ENCODE data around the gene CMPK1. TPM values are rescaled to one million over a fixed set of nuclear protein-coding genes. Genes with fewer than 3 reads are reported as not detected.
A peak's percentile ranks its signal among the peaks of the same experiment; 100 is the strongest.

CMPK1 gene
- polyA plus RNA-seq, 1 donor = 150 TPM

DNA sequence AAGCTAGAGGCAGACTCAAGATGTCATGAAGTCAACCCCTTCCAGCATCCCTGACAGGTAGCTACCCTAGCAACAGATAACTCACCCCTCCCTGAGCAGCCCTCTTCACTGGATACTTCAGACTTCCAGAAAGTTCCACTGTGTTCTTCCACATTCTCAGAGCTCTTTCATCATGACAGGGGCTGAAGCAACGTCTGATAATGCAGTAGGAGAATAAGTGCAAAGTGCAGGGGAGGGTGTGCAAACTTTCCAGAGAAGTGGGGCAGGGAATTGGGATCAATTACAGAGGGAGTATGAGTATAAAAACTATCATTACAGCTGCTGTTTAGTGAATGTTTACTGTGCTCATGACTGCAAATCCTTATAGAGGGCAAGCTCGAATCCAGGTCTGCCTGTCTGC lies 56.1 kb downstream of the CMPK1 start:
- no CpG with 5 or more reads among the region's 2 CpGs for WGBS (ENCODE audit: insufficient coverage, low lambda C conversion rate)
- Histone ChIP-seq H3K4me1 (ENCODE audit: control insufficient read depth, insufficient read depth, low read length) (peaks cover 14% of the 10 kb centered on the region), H3K27ac (ENCODE audit: low read length) (no peak overlapping the region), H3K27me3 (ENCODE audit: control insufficient read depth, insufficient read depth, low read length) (no peaks in the 10 kb centered on the region), H3K4me3 (ENCODE audit: low read length) (no peak overlapping the region), H3K9me3 (ENCODE audit: control insufficient read depth, low read depth, low read length) (no peaks in the 10 kb centered on the region), H3K36me3 (ENCODE audit: control insufficient read depth, insufficient read depth, low read length) (no peaks in the 10 kb centered on the region)
- peak; percentile 18 to 56 for DNase-seq

DNA sequence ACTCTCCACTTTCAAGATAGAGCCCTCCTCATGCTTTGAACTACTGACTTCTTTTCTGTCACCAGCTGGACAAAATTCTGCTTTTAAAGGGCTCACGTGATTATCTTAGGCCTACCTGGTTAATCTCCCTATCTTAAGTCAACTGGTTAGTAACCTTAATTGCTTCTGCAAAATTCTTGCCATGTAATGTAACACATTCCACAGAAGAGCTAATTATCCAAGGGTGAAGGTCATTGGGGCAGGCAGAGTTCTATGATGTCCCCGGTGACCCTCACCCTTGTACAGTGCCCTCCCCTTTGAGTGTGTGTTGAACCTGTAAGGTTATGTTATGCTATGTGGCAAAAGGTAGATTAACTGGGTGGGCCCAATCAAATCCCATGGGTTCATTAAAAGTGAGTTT lies 57.3 kb downstream of the CMPK1 start:
- peak; percentile 48 to 60 for DNase-seq
- Histone ChIP-seq H3K4me1 (ENCODE audit: control insufficient read depth, insufficient read depth, low read length) (peaks cover 14% of the 10 kb centered on the region), H3K9me3 (ENCODE audit: control insufficient read depth, low read depth, low read length) (no peaks in the 10 kb centered on the region), H3K27ac (ENCODE audit: low read length) (peak overlapping the region; percentile 67), H3K36me3 (ENCODE audit: control insufficient read depth, insufficient read depth, low read length) (no peaks in the 10 kb centered on the region), H3K4me3 (ENCODE audit: low read length) (no peak overlapping the region), H3K27me3 (ENCODE audit: control insufficient read depth, insufficient read depth, low read length) (no peaks in the 10 kb centered on the region)
- whole genome bisulfite sequencing (ENCODE audit: insufficient coverage, low lambda C conversion rate) = 20% methylated on average over 1 of the region's 2 CpGs

DNA sequence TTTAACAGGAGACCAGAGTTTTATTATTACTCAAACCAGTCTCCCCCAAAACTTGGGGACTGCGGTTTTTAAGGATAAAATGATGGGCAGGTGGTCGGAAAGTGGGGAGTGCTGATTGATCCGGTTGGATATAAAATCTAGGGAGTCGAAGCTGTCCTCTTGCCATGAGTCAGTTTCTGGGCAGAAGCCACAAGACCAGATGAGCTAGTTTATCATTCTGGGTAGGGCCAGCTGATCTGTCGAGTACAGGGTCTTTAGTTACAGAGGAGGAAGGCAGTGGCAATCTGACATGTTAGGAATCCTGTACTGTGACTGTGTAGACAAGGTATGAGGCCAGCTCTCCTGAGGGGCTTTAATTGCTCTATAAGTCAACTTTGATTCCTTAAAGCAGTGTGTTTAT lies 59.6 kb downstream of the CMPK1 start:
- whole genome bisulfite sequencing (ENCODE audit: insufficient coverage, low lambda C conversion rate) = no CpG with 5 or more reads among the region's 5 CpGs

DNA sequence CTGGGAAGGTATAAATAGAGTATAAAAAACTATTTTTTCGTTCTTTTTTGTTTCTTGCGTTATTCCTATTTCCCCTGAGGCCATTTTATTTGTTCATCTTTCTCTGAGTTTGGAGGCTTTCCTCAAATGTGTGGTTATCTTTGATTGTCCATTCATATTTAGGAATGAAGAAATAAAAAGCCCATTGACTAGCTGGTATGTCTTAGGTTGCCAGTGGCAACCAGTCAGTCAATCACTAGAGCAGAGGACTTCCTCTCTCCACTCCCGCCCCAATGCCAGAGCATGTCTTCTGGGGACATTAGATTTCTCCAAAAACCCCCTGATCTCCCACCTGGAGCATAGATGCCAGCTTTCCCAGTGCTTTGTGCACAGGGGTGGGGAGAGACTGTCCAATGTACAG lies 61.8 kb downstream of the CMPK1 start:
- Histone ChIP-seq H3K9me3 (ENCODE audit: control insufficient read depth, low read depth, low read length) (no peaks in the 10 kb centered on the region), H3K27ac (ENCODE audit: low read length) (no peak overlapping the region), H3K4me1 (ENCODE audit: control insufficient read depth, insufficient read depth, low read length) (no peaks in the 10 kb centered on the region), H3K36me3 (ENCODE audit: control insufficient read depth, insufficient read depth, low read length) (no peaks in the 10 kb centered on the region), H3K4me3 (ENCODE audit: low read length) (no peak overlapping the region), H3K27me3 (ENCODE audit: control insufficient read depth, insufficient read depth, low read length) (no peaks in the 10 kb centered on the region)
- WGBS (ENCODE audit: insufficient coverage, low lambda C conversion rate) = 100% methylated on average over 2 of the region's 3 CpGs
- DNase-seq = no peak

More for the DNA sequence above, 59.6 kb downstream of the CMPK1 start:
- no peaks in the 10 kb centered on the region for H3K36me3 ChIP-seq (ENCODE audit: control insufficient read depth, insufficient read depth, low read length)
- H3K27me3 ChIP-seq (ENCODE audit: control insufficient read depth, insufficient read depth, low read length) = no peaks in the 10 kb centered on the region
- no peak overlapping the region for H3K27ac ChIP-seq (ENCODE audit: low read length)
- DNase-seq = no peak
- H3K9me3 ChIP-seq (ENCODE audit: control insufficient read depth, low read depth, low read length) = no peaks in the 10 kb centered on the region
- no peak overlapping the region for H3K4me3 ChIP-seq (ENCODE audit: low read length)
- H3K4me1 ChIP-seq (ENCODE audit: control insufficient read depth, insufficient read depth, low read length) = peaks cover 9% of the 10 kb centered on the region

DNA sequence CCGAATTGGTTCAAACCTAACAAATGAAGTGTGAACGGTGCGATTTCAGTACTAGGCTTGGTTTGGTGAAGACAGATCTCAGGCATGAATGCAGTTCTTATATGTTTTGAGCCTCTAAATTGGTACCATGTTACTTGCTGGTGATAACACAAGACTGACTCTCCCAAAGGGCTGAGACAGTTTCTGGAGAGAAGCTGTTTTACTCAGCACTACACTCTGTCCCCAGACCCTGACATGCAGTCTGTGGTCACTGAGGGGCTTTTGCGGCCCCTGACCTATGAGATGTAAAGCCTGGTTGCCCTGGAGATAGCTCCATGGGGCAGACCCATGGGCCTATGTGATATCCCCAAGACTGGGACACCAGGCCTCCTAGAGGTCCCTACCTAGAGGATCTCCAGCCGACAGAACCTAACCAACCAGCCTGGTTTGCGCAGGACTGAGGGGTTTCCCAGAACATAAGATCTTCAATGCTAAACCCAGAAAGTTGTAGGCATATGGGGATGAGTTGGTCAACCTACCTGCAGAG lies 63.1 kb downstream of the CMPK1 start:
- Histone ChIP-seq H3K4me3 (ENCODE audit: low read length) (no peak overlapping the region), H3K4me1 (ENCODE audit: control insufficient read depth, insufficient read depth, low read length) (peaks cover 6% of the 10 kb centered on the region), H3K27ac (ENCODE audit: low read length) (no peak overlapping the region), H3K36me3 (ENCODE audit: control insufficient read depth, insufficient read depth, low read length) (no peaks in the 10 kb centered on the region), H3K9me3 (ENCODE audit: control insufficient read depth, low read depth, low read length) (no peaks in the 10 kb centered on the region), H3K27me3 (ENCODE audit: control insufficient read depth, insufficient read depth, low read length) (no peaks in the 10 kb centered on the region)
- no peak for DNase-seq
- WGBS (ENCODE audit: insufficient coverage, low lambda C conversion rate) = no CpG with 5 or more reads among the region's 6 CpGs

DNA sequence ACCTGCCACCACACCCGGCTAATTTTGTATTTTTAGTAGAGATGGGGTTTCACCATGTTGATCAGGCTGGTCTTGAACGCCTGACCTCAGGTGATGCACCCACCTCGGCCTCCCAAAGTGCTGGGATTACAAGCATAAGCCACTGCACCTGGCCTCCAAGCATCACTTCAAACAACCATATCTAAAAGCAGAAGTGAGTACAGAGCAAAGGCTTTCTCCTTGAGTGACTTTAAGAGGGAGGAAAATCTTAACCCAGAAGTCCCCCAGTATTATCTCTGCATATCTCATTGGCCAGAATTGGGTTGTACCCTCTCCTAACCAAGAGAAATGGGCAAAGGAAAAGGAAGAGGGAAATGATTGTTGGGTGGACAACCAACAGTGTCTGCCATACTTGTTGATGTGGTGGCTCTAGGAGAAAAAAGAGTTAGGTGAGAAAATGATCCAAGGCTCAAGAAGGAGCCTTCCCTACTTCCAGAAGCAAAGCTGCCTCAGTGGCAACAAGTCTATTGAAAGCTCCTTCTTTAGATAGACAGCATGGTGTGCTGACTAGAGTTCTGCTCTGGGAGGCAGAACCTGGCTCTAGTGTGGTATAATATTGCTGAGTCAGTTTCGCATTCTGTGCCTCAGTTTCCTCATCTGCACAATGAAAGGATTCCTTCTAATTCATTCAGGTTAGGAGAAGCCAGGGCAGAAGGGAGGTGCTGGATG lies 65.7 kb downstream of the CMPK1 start:
- Histone ChIP-seq H3K27ac (ENCODE audit: low read length) (no peak overlapping the region), H3K36me3 (ENCODE audit: control insufficient read depth, insufficient read depth, low read length) (no peaks in the 10 kb centered on the region), H3K9me3 (ENCODE audit: control insufficient read depth, low read depth, low read length) (no peaks in the 10 kb centered on the region), H3K4me1 (ENCODE audit: control insufficient read depth, insufficient read depth, low read length) (peaks cover 21% of the 10 kb centered on the region), H3K27me3 (ENCODE audit: control insufficient read depth, insufficient read depth, low read length) (no peaks in the 10 kb centered on the region), H3K4me3 (ENCODE audit: low read length) (no peak overlapping the region)
- no peak for DNase-seq
- WGBS (ENCODE audit: insufficient coverage, low lambda C conversion rate) = no CpG with 5 or more reads among the region's 4 CpGs

DNA sequence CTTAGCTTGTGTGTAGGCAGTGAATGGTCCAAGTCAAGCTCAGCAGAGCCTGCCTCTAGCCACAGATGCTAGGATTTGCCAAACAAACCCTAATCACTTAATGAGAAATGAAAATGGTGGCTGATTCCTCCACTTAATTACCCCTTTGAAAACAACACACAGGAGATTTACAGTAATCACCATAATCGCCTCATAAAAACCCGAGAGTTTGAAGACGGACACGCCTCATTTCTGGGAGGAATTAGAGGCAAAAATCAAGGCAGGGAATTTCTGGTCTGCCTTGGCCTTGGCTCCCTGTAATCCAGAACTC lies 66.2 kb downstream of the CMPK1 start:
- 60% methylated on average over 2 of the region's 4 CpGs for WGBS (ENCODE audit: insufficient coverage, low lambda C conversion rate)
- Histone ChIP-seq H3K27me3 (ENCODE audit: control insufficient read depth, insufficient read depth, low read length) (no peaks in the 10 kb centered on the region), H3K4me3 (ENCODE audit: low read length) (no peak overlapping the region), H3K9me3 (ENCODE audit: control insufficient read depth, low read depth, low read length) (no peaks in the 10 kb centered on the region), H3K36me3 (ENCODE audit: control insufficient read depth, insufficient read depth, low read length) (no peaks in the 10 kb centered on the region), H3K27ac (ENCODE audit: low read length) (no peak overlapping the region), H3K4me1 (ENCODE audit: control insufficient read depth, insufficient read depth, low read length) (peaks cover 21% of the 10 kb centered on the region)
- DNase-seq = no peak

DNA sequence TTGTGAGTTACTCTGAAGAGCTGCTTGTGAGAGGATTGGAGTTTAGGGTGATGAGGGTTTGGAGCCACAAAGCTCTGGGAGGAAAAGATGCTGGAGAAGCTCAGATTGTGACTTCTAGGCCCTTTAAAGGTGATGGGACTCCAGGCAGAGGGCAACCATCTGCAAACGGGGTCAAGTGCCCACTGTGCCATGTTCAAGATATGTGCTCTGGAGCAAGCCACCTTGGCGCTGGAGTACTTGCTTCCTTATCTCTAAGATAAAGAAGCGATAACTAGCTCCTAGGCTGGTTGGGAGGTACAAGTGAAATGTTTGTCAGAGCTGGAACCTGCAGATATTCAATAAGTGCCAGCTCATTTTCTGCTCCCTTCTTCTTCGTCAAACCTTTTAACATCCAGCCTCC lies 68.2 kb downstream of the CMPK1 start:
- Histone ChIP-seq H3K9me3 (ENCODE audit: control insufficient read depth, low read depth, low read length) (no peaks in the 10 kb centered on the region), H3K4me3 (ENCODE audit: low read length) (no peak overlapping the region), H3K27me3 (ENCODE audit: control insufficient read depth, insufficient read depth, low read length) (no peaks in the 10 kb centered on the region), H3K36me3 (ENCODE audit: control insufficient read depth, insufficient read depth, low read length) (no peaks in the 10 kb centered on the region), H3K27ac (ENCODE audit: low read length) (no peak overlapping the region), H3K4me1 (ENCODE audit: control insufficient read depth, insufficient read depth, low read length) (peaks cover 21% of the 10 kb centered on the region)
- WGBS (ENCODE audit: insufficient coverage, low lambda C conversion rate) = 60% methylated on average over 2 of the region's 4 CpGs
- DNase-seq = no peak

DNA sequence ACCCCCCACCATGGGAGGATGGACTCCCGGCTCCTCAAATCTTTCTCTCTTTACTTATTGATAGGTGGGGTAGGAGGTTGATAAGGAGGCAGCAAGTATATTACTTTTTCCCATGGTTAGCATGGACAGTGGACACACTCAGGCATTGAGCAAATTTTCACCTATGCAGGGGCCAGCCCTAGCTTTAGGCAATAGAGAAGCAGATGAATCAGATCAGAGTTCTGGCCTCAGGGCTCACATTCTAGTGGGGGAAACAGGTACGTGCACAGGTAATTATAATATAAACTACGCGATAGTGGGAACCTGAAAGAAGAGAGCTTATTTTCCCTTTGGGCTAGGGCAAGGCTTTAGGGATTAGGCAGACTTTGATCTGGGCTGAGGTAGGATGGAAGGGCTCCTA lies 69.0 kb downstream of the CMPK1 start:
- no CpG with 5 or more reads among the region's 4 CpGs for WGBS (ENCODE audit: insufficient coverage, low lambda C conversion rate)
- DNase-seq = no peak
- Histone ChIP-seq H3K9me3 (ENCODE audit: control insufficient read depth, low read depth, low read length) (no peaks in the 10 kb centered on the region), H3K36me3 (ENCODE audit: control insufficient read depth, insufficient read depth, low read length) (no peaks in the 10 kb centered on the region), H3K4me1 (ENCODE audit: control insufficient read depth, insufficient read depth, low read length) (peaks cover 21% of the 10 kb centered on the region), H3K27ac (ENCODE audit: low read length) (no peak overlapping the region), H3K27me3 (ENCODE audit: control insufficient read depth, insufficient read depth, low read length) (no peaks in the 10 kb centered on the region), H3K4me3 (ENCODE audit: low read length) (no peak overlapping the region)

DNA sequence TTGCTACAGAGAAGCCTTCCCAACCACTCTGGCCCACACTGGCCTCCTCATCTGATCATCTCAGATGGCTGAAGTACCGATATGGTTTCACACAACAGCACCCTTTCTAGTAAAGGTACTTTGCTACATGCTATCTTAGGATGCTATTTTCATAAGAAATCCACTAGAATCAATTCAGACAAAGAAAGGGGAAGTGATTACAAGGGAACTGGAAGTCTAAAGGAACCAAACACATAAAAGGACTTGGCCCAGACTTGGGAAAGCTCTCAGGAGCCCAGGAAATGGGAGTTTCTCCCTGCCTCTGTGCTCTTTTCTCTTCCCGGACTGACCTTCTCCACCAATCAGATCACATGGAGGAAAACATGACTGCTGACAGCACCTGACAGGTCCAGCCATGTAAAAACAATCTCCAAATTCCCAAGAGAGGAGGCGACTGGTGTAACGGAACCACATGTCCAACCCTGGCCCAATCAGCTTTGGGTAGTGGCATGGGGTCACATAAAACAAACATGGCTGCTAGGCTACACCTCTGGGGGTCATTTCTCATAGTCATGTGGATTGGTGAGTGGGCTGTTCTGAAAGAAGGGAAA lies 69.8 kb downstream of the CMPK1 start:
- Histone ChIP-seq H3K4me1 (ENCODE audit: control insufficient read depth, insufficient read depth, low read length) (peaks cover 21% of the 10 kb centered on the region), H3K27ac (ENCODE audit: low read length) (no peak overlapping the region), H3K27me3 (ENCODE audit: control insufficient read depth, insufficient read depth, low read length) (no peaks in the 10 kb centered on the region), H3K4me3 (ENCODE audit: low read length) (no peak overlapping the region), H3K36me3 (ENCODE audit: control insufficient read depth, insufficient read depth, low read length) (no peaks in the 10 kb centered on the region), H3K9me3 (ENCODE audit: control insufficient read depth, low read depth, low read length) (no peaks in the 10 kb centered on the region)
- DNase-seq = no peak
- WGBS (ENCODE audit: insufficient coverage, low lambda C conversion rate) = 100% methylated on average over 1 of the region's 4 CpGs

DNA sequence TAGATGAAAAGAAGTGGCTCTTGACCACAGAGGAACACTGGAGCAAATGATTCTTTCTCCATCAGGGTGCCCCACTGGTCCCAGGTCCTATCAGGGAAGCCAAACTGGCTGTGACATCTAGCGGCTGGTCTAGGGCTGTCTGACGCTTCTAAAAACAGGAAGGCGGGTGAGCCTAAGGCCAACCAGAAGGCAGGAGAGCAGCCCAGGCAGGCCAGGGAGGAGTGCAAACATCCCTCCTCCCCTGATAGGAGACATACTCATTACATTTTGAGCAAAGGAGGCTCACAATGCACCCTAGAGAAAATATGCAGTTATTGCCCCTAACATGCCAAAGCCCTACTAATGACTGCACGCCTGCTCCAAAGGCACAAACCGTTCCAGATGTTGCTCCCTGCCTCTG lies 72.1 kb downstream of the CMPK1 start:
- no CpG with 5 or more reads among the region's 5 CpGs for WGBS (ENCODE audit: insufficient coverage, low lambda C conversion rate)
- H3K4me3 ChIP-seq (ENCODE audit: low read length) = no peak overlapping the region

More for the DNA sequence above, 72.1 kb downstream of the CMPK1 start:
- Histone ChIP-seq H3K27ac (ENCODE audit: low read length) (no peak overlapping the region), H3K9me3 (ENCODE audit: control insufficient read depth, low read depth, low read length) (no peaks in the 10 kb centered on the region), H3K4me1 (ENCODE audit: control insufficient read depth, insufficient read depth, low read length) (peaks cover 21% of the 10 kb centered on the region), H3K36me3 (ENCODE audit: control insufficient read depth, insufficient read depth, low read length) (no peaks in the 10 kb centered on the region), H3K27me3 (ENCODE audit: control insufficient read depth, insufficient read depth, low read length) (no peaks in the 10 kb centered on the region)
- DNase-seq = no peak

Data from large intestine (tissue), 3 donors.